Measurements from ENCODE around the gene CALCOCO2. TPM values are rescaled to one million over a fixed set of nuclear protein-coding genes. Genes with fewer than 3 reads are reported as not detected.
A peak's percentile ranks its signal among the peaks of the same experiment; 100 is the strongest.

The CALCOCO2 gene
- total and polyA plus RNA-seq, 7 donors, result 90.4 to 198 (median 130) TPM

- intact Hi-C loops (cut with DNase I), result loop anchor here (2.0 to 10.0 kb wide), 2 partner anchors 35 to 285 kb away; partner anchors contain the start of gene SNF8
- no peak for TF ChIP-seq EP300 (IDR thresholded peaks at IDR 0.05)
- TF ChIP-seq, protein P1, sequence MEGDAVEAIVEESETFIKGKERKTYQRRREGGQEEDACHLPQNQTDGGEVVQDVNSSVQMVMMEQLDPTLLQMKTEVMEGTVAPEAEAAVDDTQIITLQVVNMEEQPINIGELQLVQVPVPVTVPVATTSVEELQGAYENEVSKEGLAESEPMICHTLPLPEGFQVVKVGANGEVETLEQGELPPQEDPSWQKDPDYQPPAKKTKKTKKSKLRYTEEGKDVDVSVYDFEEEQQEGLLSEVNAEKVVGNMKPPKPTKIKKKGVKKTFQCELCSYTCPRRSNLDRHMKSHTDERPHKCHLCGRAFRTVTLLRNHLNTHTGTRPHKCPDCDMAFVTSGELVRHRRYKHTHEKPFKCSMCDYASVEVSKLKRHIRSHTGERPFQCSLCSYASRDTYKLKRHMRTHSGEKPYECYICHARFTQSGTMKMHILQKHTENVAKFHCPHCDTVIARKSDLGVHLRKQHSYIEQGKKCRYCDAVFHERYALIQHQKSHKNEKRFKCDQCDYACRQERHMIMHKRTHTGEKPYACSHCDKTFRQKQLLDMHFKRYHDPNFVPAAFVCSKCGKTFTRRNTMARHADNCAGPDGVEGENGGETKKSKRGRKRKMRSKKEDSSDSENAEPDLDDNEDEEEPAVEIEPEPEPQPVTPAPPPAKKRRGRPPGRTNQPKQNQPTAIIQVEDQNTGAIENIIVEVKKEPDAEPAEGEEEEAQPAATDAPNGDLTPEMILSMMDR (IDR thresholded peaks at IDR 0.05), result no peak
- TF ChIP-seq POLR2AphosphoS5 (IDR thresholded peaks at IDR 0.05), result no peak
- TF ChIP-seq POLR2A (IDR thresholded peaks at IDR 0.05), result no peak
- Histone ChIP-seq H3K4me1 (peaks cover 0 to 46% (median 37%) of the 10 kb centered on the region in 4 donors), H3K36me3 (peaks cover 0 to 34% (median 4%) of the 10 kb centered on the region in 4 donors), H3K9me3 (no peaks in the 10 kb centered on the region), H3K27ac (peak overlapping the region; percentile 85 to 95 (median 93)), H3K27me3 (no peaks in the 10 kb centered on the region), H3K4me3 (peak overlapping the region; percentile 81 to 98 (median 90))
- 46 to 54% methylated on average over 4 of the region's 4 CpGs for WGBS, 2 donors
- no peak for DNase-seq
Measured at GRCh38 chr17:48909783-48910182, 78.9 kb downstream of the CALCOCO2 start.

GRCh38 chr17:48910370-48910769 lies 79.5 kb downstream of the CALCOCO2 start:
- Histone ChIP-seq H3K27me3 (no peaks in the 10 kb centered on the region), H3K4me3 (no peak overlapping the region), H3K27ac (no peak overlapping the region), H3K9me3 (no peaks in the 10 kb centered on the region), H3K36me3 (peaks cover 0 to 38% (median 4%) of the 10 kb centered on the region in 4 donors), H3K4me1 (peaks cover 0 to 50% (median 43%) of the 10 kb centered on the region in 4 donors)
- DNase-seq, result no peak
- intact Hi-C loops (cut with DNase I), result no loop called here
- 71 to 75% methylated on average over 2 of the region's 2 CpGs for WGBS, 2 donors
- TF ChIP-seq POLR2A (IDR thresholded peaks at IDR 0.05) (no peak), POLR2AphosphoS5 (IDR thresholded peaks at IDR 0.05) (no peak), EP300 (IDR thresholded peaks at IDR 0.05) (no peak)
- TF ChIP-seq, protein P1 (IDR thresholded peaks at IDR 0.05), result no peak

GRCh38 chr17:48912476-48912875 lies 81.6 kb downstream of the CALCOCO2 start:
- Histone ChIP-seq H3K9me3 (no peaks in the 10 kb centered on the region), H3K4me3 (no peak overlapping the region), H3K36me3 (peaks cover 0 to 51% (median 6%) of the 10 kb centered on the region in 4 donors), H3K27me3 (no peaks in the 10 kb centered on the region), H3K4me1 (peaks cover 0 to 52% (median 48%) of the 10 kb centered on the region in 4 donors), H3K27ac (no peak overlapping the region)
- DNase-seq, result no peak
- WGBS, 2 donors, result 94 to 97% methylated on average over 2 of the region's 2 CpGs
- intact Hi-C loops (cut with DNase I), result no loop called here
- TF ChIP-seq POLR2AphosphoS5 (IDR thresholded peaks at IDR 0.05), result no peak
- no peak for TF ChIP-seq EP300 (IDR thresholded peaks at IDR 0.05)
- TF ChIP-seq POLR2A (IDR thresholded peaks at IDR 0.05), result no peak
- TF ChIP-seq, protein P1 (IDR thresholded peaks at IDR 0.05), result no peak

Small RNA genes within 50 kb of the gene (small RNA-seq; reads per million reads assigned to genes)
- 0 reads per million in 3 donors for gene AC068531.1
- 0 reads per million in 3 donors for gene RF00263

Other genes starting within 250 kb of the CALCOCO2 start
- gene HOXB3, start 240.8 kb upstream of the CALCOCO2 start, total RNA-seq, result 10 to 100 TPM; 25.3 to 64.3 (median 30.1) TPM
- 10 to 100 TPM in 2 of 3 donors, 1 to 10 TPM in 1; 6.2 to 16.7 (median 10.2) TPM for gene HOXB3, start 240.8 kb upstream of the CALCOCO2 start, polyA plus RNA-seq
- 1 to 10 TPM; 1.5 to 2.5 (median 2.1) TPM for gene HOXB5, start 237.3 kb upstream of the CALCOCO2 start, total RNA-seq
- gene HOXB5, start 237.3 kb upstream of the CALCOCO2 start, polyA plus RNA-seq, result 10 to 100 TPM in 1 of 3 donors, 1 to 10 TPM in 2; 3.2 to 13.9 (median 4.2) TPM
- 10 to 100 TPM in 3 of 4 donors, 1 to 10 TPM in 1; 6.7 to 10.5 (median 10.3) TPM for gene HOXB6, start 226.0 kb upstream of the CALCOCO2 start, total RNA-seq
- gene HOXB6, start 226.0 kb upstream of the CALCOCO2 start, polyA plus RNA-seq, result 10 to 100 TPM in 2 of 3 donors, 1 to 10 TPM in 1; 6.0 to 28.5 (median 10.2) TPM
- gene HOXB7, start 220.0 kb upstream of the CALCOCO2 start, total RNA-seq, result 1 to 10 TPM; 1.1 to 6.6 (median 3.4) TPM
- 10 to 100 TPM; 21.3 to 67.3 (median 43.0) TPM for gene HOXB7, start 220.0 kb upstream of the CALCOCO2 start, polyA plus RNA-seq
- under 1 TPM in 1 of 4 donors, not detected in 3; 0.68 TPM for gene HOXB8, start 215.7 kb upstream of the CALCOCO2 start, total RNA-seq
- gene HOXB8, start 215.7 kb upstream of the CALCOCO2 start, polyA plus RNA-seq, result 1 to 10 TPM; 2.1 to 3.4 (median 2.4) TPM
- gene HOXB9, start 204.7 kb upstream of the CALCOCO2 start, total RNA-seq, result under 1 TPM in 1 of 4 donors, not detected in 3; 0.28 TPM
- gene HOXB9, start 204.7 kb upstream of the CALCOCO2 start, polyA plus RNA-seq, result 10 to 100 TPM; 16.2 to 52.1 (median 19.9) TPM
- 10 to 100 TPM in 1 of 4 donors, 1 to 10 TPM in 1, not detected in 2; 9.1 to 13.5 TPM for gene PRAC1, start 108.5 kb upstream of the CALCOCO2 start, total RNA-seq
- gene PRAC1, start 108.5 kb upstream of the CALCOCO2 start, polyA plus RNA-seq, result 100 to 1,000 TPM; 388 to 572 (median 408) TPM
- gene PRAC2, start 107.8 kb upstream of the CALCOCO2 start, total RNA-seq, result 1 to 10 TPM in 1 of 4 donors, not detected in 3; 2.1 TPM
- 10 to 100 TPM in 2 of 3 donors, 1 to 10 TPM in 1; 7.2 to 20.3 (median 17.5) TPM for gene PRAC2, start 107.8 kb upstream of the CALCOCO2 start, polyA plus RNA-seq
- 1 to 10 TPM in 2 of 4 donors, under 1 TPM in 2; 0.36 to 1.5 (median 1.0) TPM for gene HOXB13, start 102.3 kb upstream of the CALCOCO2 start, total RNA-seq
- 10 to 100 TPM; 19.4 to 49.2 (median 26.4) TPM for gene HOXB13, start 102.3 kb upstream of the CALCOCO2 start, polyA plus RNA-seq
- gene TTLL6, start 13.8 kb upstream of the CALCOCO2 start, total RNA-seq, result under 1 TPM in 2 of 4 donors, not detected in 2; under 0.01 to 0.16 TPM
- 10 to 100 TPM in 1 of 3 donors, 1 to 10 TPM in 2; 3.5 to 10.5 (median 4.2) TPM for gene TTLL6, start 13.8 kb upstream of the CALCOCO2 start, polyA plus RNA-seq
- gene ATP5MC1, start 61.8 kb downstream of the CALCOCO2 start, total RNA-seq, result 100 to 1,000 TPM in 2 of 4 donors, 10 to 100 TPM in 2; 92.7 to 148 (median 107) TPM
- 100 to 1,000 TPM; 454 to 612 (median 603) TPM for gene ATP5MC1, start 61.8 kb downstream of the CALCOCO2 start, polyA plus RNA-seq
- 10 to 100 TPM; 46.8 to 55.6 (median 51.4) TPM for gene UBE2Z, start 77.4 kb downstream of the CALCOCO2 start, total RNA-seq
- 10 to 100 TPM; 45.6 to 56.5 (median 51.1) TPM for gene UBE2Z, start 77.4 kb downstream of the CALCOCO2 start, polyA plus RNA-seq
- gene SNF8, start 113.8 kb downstream of the CALCOCO2 start, total RNA-seq, result 10 to 100 TPM; 74.1 to 94.5 (median 85.2) TPM
- 100 to 1,000 TPM; 108 to 174 (median 145) TPM for gene SNF8, start 113.8 kb downstream of the CALCOCO2 start, polyA plus RNA-seq
- not detected for gene GIP, start 137.6 kb downstream of the CALCOCO2 start, total RNA-seq
- gene GIP, start 137.6 kb downstream of the CALCOCO2 start, polyA plus RNA-seq, result not detected
- gene IGF2BP1, start 166.3 kb downstream of the CALCOCO2 start, total RNA-seq, result under 1 TPM in 2 of 4 donors, not detected in 2; 0.14 to 0.36 TPM
- gene IGF2BP1, start 166.3 kb downstream of the CALCOCO2 start, polyA plus RNA-seq, result under 1 TPM in 1 of 3 donors, not detected in 2; 0.20 TPM

All from sigmoid colon (tissue), 7 donors.